NT2/D1 (cell line): ENCODE data around the gene PARD3.

Source experiments
- SUZ12 ChIP-seq: IDR thresholded peaks from 2 replicates; pipeline ENCODE4 v1.6.1; 2011; ENCODE audit not compliant: insufficient read length, insufficient read depth; ENCODE audit errors: extremely low read depth
- YY1 ChIP-seq: IDR thresholded peaks from 2 replicates; pipeline ENCODE4 v1.6.1; 2011; ENCODE audit not compliant: insufficient read length, insufficient read depth
- ZNF274 ChIP-seq: IDR thresholded peaks from 2 replicates; pipeline ENCODE4 v1.6.1; 2011; ENCODE audit warnings: mild to moderate bottlenecking, low read depth, low read length

GRCh38 chr10:34434119-34434594 lies 380.9 kb downstream of the PARD3 start:
- no peak for TF ChIP-seq ZNF274
- no peak for TF ChIP-seq YY1
- TF ChIP-seq SUZ12 = no peak
